ENCODE data around the gene TSEN54.

- no peak for TF ChIP-seq CTCF (IDR thresholded peaks at IDR 0.05)
- TF ChIP-seq POLR2A (IDR thresholded peaks at IDR 0.05): no peak
Measured at GRCh38 chr17:75506134-75506533, 10.2 kb upstream of the TSEN54 start.
